ENCODE measurements around the gene PDLIM4. TPM values are rescaled to one million over a fixed set of nuclear protein-coding genes. Genes with fewer than 3 reads are reported as not detected.

Gene PDLIM4
- total and polyA plus RNA-seq, 2 experiments from 2014 or later, result 84.4 to 156 TPM

- no peaks in the 10 kb centered on the region for H3K79me2 ChIP-seq (ENCODE audit: insufficient read depth)
- H3K4me2 ChIP-seq (ENCODE audit: unreplicated experiment), result no peak overlapping the region
- H3K9me2 ChIP-seq (ENCODE audit: insufficient read depth), result no peaks in the 10 kb centered on the region
- in situ Hi-C loops (cut with MboI), result no loop called here
- no peaks in the 10 kb centered on the region for H3K27me3 ChIP-seq (replicated peaks; ENCODE audit: insufficient read depth)
- no peaks in the 10 kb centered on the region for H3K4me1 ChIP-seq (ENCODE audit: insufficient read depth)
- H3F3A ChIP-seq (ENCODE audit: insufficient read depth), result 0 out of 2 replicates have a peak, but pooled peaks cover 10% of the 10 kb centered on the region
- DNase-seq, result no peak
- H3K27ac ChIP-seq, result no peak overlapping the region
- no peaks in the 10 kb centered on the region for H3K9me3 ChIP-seq (ENCODE audit: low read depth)
- no peak overlapping the region for H3K9ac ChIP-seq
- no peak for TF ChIP-seq EZH2 (IDR thresholded peaks at IDR 0.05; ENCODE audit: insufficient read depth, poor library complexity, severe bottlenecking)
- no peak overlapping the region for H3K4me3 ChIP-seq
- no peak overlapping the region for H2AFZ ChIP-seq
- no peaks in the 10 kb centered on the region for H4K20me1 ChIP-seq (ENCODE audit: insufficient read depth)
- no peaks in the 10 kb centered on the region for H3K36me3 ChIP-seq (ENCODE audit: low read depth)
Measured at GRCh38 chr5:132239776-132240175, 17.7 kb upstream of the PDLIM4 start.

GRCh38 chr5:132243366-132243977, 14.0 kb upstream of the PDLIM4 start:
- Histone ChIP-seq H3K9ac (no peak overlapping the region), H3K9me2 (ENCODE audit: insufficient read depth) (no peaks in the 10 kb centered on the region), H3K79me2 (ENCODE audit: insufficient read depth) (no peaks in the 10 kb centered on the region), H3K4me1 (ENCODE audit: insufficient read depth) (no peaks in the 10 kb centered on the region), H4K20me1 (ENCODE audit: insufficient read depth) (no peaks in the 10 kb centered on the region), H3K4me3 (no peak overlapping the region), H3K9me3 (ENCODE audit: low read depth) (no peaks in the 10 kb centered on the region), H3F3A (ENCODE audit: insufficient read depth) (no peaks in the 10 kb centered on the region), H3K27ac (no peak overlapping the region), H3K4me2 (ENCODE audit: unreplicated experiment) (no peak overlapping the region), H3K36me3 (ENCODE audit: low read depth) (no peaks in the 10 kb centered on the region), H3K27me3 (replicated peaks; ENCODE audit: insufficient read depth) (no peaks in the 10 kb centered on the region), H2AFZ (no peak overlapping the region)
- no peak for TF ChIP-seq EZH2phosphoT487 (IDR thresholded peaks at IDR 0.05; ENCODE audit: insufficient read depth, low read depth)
- no peak for TF ChIP-seq EZH2 (IDR thresholded peaks at IDR 0.05; ENCODE audit: insufficient read depth, poor library complexity, severe bottlenecking)
- WGBS, 2 experiments (ENCODE audit: low coverage in 1 of 2, low lambda C conversion rate in 2 of 2, missing lambda C conversion rate in 2 of 2), result 64 to 68% methylated on average over 3 of the region's 3 CpGs
- in situ Hi-C loops (cut with MboI), result no loop called here
- no peak for DNase-seq

GRCh38 chr5:132245593-132245992, 11.9 kb upstream of the PDLIM4 start:
- no peaks in the 10 kb centered on the region for H3K79me2 ChIP-seq (ENCODE audit: insufficient read depth)
- no peaks in the 10 kb centered on the region for H3F3A ChIP-seq (ENCODE audit: insufficient read depth)
- in situ Hi-C loops (cut with MboI), result no loop called here
- no peak for DNase-seq
- no peak overlapping the region for H3K27ac ChIP-seq
- 31 to 40% methylated on average over 1 of the region's 1 CpG for WGBS, 2 experiments (ENCODE audit: low coverage in 1 of 2, low lambda C conversion rate in 2 of 2, missing lambda C conversion rate in 2 of 2)
- H3K4me3 ChIP-seq, result no peak overlapping the region
- no peaks in the 10 kb centered on the region for H4K20me1 ChIP-seq (ENCODE audit: insufficient read depth)
- H3K27me3 ChIP-seq (replicated peaks; ENCODE audit: insufficient read depth), result no peaks in the 10 kb centered on the region
- H3K4me2 ChIP-seq (ENCODE audit: unreplicated experiment), result no peak overlapping the region
- TF ChIP-seq EZH2phosphoT487 (IDR thresholded peaks at IDR 0.05; ENCODE audit: insufficient read depth, low read depth), result no peak
- TF ChIP-seq EZH2 (IDR thresholded peaks at IDR 0.05; ENCODE audit: insufficient read depth, poor library complexity, severe bottlenecking), result no peak
- no peak overlapping the region for H2AFZ ChIP-seq
- H3K4me1 ChIP-seq (ENCODE audit: insufficient read depth), result no peaks in the 10 kb centered on the region
- H3K9me2 ChIP-seq (ENCODE audit: insufficient read depth), result no peaks in the 10 kb centered on the region
- H3K9me3 ChIP-seq (ENCODE audit: low read depth), result no peaks in the 10 kb centered on the region
- no peak overlapping the region for H3K9ac ChIP-seq
- no peaks in the 10 kb centered on the region for H3K36me3 ChIP-seq (ENCODE audit: low read depth)

GRCh38 chr5:132246806-132247205, 10.7 kb upstream of the PDLIM4 start:
- Histone ChIP-seq H3K4me1 (ENCODE audit: insufficient read depth) (no peaks in the 10 kb centered on the region), H3K79me2 (ENCODE audit: insufficient read depth) (no peaks in the 10 kb centered on the region), H3K9ac (no peak overlapping the region), H3K4me2 (ENCODE audit: unreplicated experiment) (no peak overlapping the region), H3K36me3 (ENCODE audit: low read depth) (no peaks in the 10 kb centered on the region), H3K9me3 (ENCODE audit: low read depth) (no peaks in the 10 kb centered on the region), H2AFZ (no peak overlapping the region), H3F3A (ENCODE audit: insufficient read depth) (no peaks in the 10 kb centered on the region), H3K9me2 (ENCODE audit: insufficient read depth) (no peaks in the 10 kb centered on the region), H3K27ac (no peak overlapping the region), H3K27me3 (replicated peaks; ENCODE audit: insufficient read depth) (no peaks in the 10 kb centered on the region), H4K20me1 (ENCODE audit: insufficient read depth) (no peaks in the 10 kb centered on the region), H3K4me3 (no peak overlapping the region)
- no peak for DNase-seq
- no peak for TF ChIP-seq EZH2 (IDR thresholded peaks at IDR 0.05; ENCODE audit: insufficient read depth, poor library complexity, severe bottlenecking)
- TF ChIP-seq EZH2phosphoT487 (IDR thresholded peaks at IDR 0.05; ENCODE audit: insufficient read depth, low read depth), result no peak
- in situ Hi-C loops (cut with MboI), result no loop called here

- no peak for DNase-seq
- Histone ChIP-seq H3K4me1 (ENCODE audit: insufficient read depth) (no peaks in the 10 kb centered on the region), H4K20me1 (ENCODE audit: insufficient read depth) (no peaks in the 10 kb centered on the region), H3K27me3 (replicated peaks; ENCODE audit: insufficient read depth) (no peaks in the 10 kb centered on the region), H3K4me2 (ENCODE audit: unreplicated experiment) (no peak overlapping the region), H3K9me3 (ENCODE audit: low read depth) (no peaks in the 10 kb centered on the region), H3K79me2 (ENCODE audit: insufficient read depth) (no peaks in the 10 kb centered on the region), H3K27ac (no peak overlapping the region), H3K9ac (no peak overlapping the region), H2AFZ (no peak overlapping the region), H3K4me3 (no peak overlapping the region), H3K9me2 (ENCODE audit: insufficient read depth) (no peaks in the 10 kb centered on the region), H3K36me3 (ENCODE audit: low read depth) (no peaks in the 10 kb centered on the region), H3F3A (ENCODE audit: insufficient read depth) (no peaks in the 10 kb centered on the region)
- TF ChIP-seq EZH2phosphoT487 (IDR thresholded peaks at IDR 0.05; ENCODE audit: insufficient read depth, low read depth) (no peak), EZH2 (IDR thresholded peaks at IDR 0.05; ENCODE audit: insufficient read depth, poor library complexity, severe bottlenecking) (no peak)
- WGBS, 2 experiments (ENCODE audit: low coverage in 1 of 2, low lambda C conversion rate in 2 of 2, missing lambda C conversion rate in 2 of 2), result 91 to 98% methylated on average over 2 of the region's 2 CpGs
- in situ Hi-C loops (cut with MboI), result no loop called here
Measured at GRCh38 chr5:132250547-132250946, 6.9 kb upstream of the PDLIM4 start.

All from GM23248 (cell line).